Stimulated activated naive B cell treated with anti-CD40 and anti-IgM and Interleukin-4, amounts not matched to agents 10 μg/mL and 1 μg/mL and 100 μg/mL, for 72 hours (primary cell): Measurements from ENCODE around the gene SMC3.

Experiments
- ATAC-seq, 2 donors: fragments of 150-1000 bp; cut with Tn5 transposase; replicated peaks; 2 replicates each; pipeline ENCODE4 v1.10.0; 2021; ENCODE audit warnings: moderate library complexity in 1 of 2
- DNase-seq: peaks from one replicate; pipeline ENCODE4 v3.0.0; 2021
- H3K27ac Mint-ChIP-seq: one replicate; pipeline ENCODE4 v1.8.0; 2022; ENCODE audit warnings: mild to moderate bottlenecking, mixed read lengths
- H3K27me3 Mint-ChIP-seq, 2 donors: one replicate each; pipeline ENCODE4 v1.8.0; 2022; ENCODE audit warnings: mixed read lengths in 2 of 2
- H3K36me3 Mint-ChIP-seq, 2 donors: one replicate each; pipeline ENCODE4 v1.8.0; 2022; ENCODE audit warnings: mixed read lengths in 2 of 2, mild to moderate bottlenecking in 1 of 2
- H3K4me1 Mint-ChIP-seq, 2 donors: one replicate each; pipeline ENCODE4 v1.8.0; 2022; ENCODE audit warnings: mixed read lengths in 2 of 2, mild to moderate bottlenecking in 1 of 2
- H3K4me3 Mint-ChIP-seq, 2 donors: one replicate each; pipeline ENCODE4 v1.8.0; 2022; ENCODE audit warnings: mild to moderate bottlenecking in 2 of 2, mixed read lengths in 2 of 2, moderate library complexity in 1 of 2
- H3K9me3 Mint-ChIP-seq, 2 donors: one replicate each; pipeline ENCODE4 v1.8.0; 2022; ENCODE audit warnings: mixed read lengths in 2 of 2, mild to moderate bottlenecking in 1 of 2

The SMC3 gene

DNA sequence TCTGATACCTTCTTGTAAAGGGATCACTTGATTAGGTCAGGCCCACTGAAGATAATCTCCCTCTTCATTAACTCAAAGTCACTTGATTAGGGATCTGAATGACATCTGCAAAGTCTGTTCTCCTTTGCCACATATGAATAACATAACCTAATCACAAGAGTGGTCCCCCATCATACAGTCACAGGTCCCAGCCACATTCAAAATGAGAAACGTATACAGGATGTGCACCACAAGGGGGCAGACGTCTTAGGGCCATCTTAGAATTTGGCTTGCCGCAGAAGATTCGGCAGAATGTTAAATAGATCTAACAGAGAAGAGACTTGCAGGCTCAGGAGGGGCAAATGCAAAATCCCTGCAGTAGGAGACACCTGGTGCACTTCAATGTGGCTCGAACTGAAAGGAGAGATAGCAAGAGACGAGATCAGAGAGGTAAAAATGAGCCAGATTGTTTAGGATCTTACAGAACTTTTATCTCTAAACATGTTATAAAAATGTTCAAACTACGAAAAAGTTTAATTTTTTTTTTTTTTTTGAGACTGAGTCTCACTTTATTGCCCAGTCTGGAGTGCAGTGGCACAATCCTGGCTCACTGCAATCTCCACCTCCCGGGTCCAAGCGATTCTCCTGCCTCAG lies 10.4 kb upstream of the SMC3 start:
- Mint-ChIP-seq H3K9me3 (peaks cover 0 to 4% of the 10 kb centered on the region in 2 donors), H3K4me1 (peaks cover 3 to 6% of the 10 kb centered on the region in 2 donors), H3K27ac (no peak overlapping the region), H3K36me3 (no peaks in the 10 kb centered on the region), H3K27me3 (peaks cover 6 to 11% of the 10 kb centered on the region in 2 donors), H3K4me3 (no peak overlapping the region)
- DNase-seq (no peak), ATAC-seq (peak; percentile 73 to 74)

DNA sequence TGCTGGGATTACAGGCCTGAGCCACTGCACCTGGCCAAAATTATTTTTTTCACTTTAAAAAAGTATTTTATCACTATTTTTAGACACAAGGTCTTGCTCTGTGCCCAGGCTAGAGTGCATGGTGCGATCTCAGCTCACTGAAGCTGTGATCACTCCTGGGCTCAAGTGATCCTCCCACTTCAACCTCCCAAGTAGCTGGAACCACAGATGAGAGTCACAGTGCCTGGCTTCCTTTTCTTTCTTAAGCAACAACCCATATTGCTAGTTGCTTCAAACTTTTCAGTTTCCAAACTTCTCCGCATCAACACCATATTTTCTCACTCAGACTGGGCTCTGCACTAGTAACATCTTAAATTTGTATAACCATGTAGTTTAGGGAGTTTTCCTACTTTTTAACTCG lies 9.5 kb upstream of the SMC3 start:
- no peak for ATAC-seq
- Mint-ChIP-seq H3K27ac (no peak overlapping the region), H3K4me1 (peaks cover 3 to 6% of the 10 kb centered on the region in 2 donors), H3K9me3 (no peaks in the 10 kb centered on the region), H3K27me3 (peaks cover 0 to 9% of the 10 kb centered on the region in 2 donors), H3K4me3 (no peak overlapping the region), H3K36me3 (no peaks in the 10 kb centered on the region)
- DNase-seq: no peak

- DNase-seq: no peak
- H3K36me3 Mint-ChIP-seq: no peaks in the 10 kb centered on the region
- H3K4me3 Mint-ChIP-seq: no peak overlapping the region
- peaks cover 3 to 6% of the 10 kb centered on the region in 2 donors for H3K4me1 Mint-ChIP-seq
- H3K27ac Mint-ChIP-seq: no peak overlapping the region
- no peaks in the 10 kb centered on the region for H3K9me3 Mint-ChIP-seq
- H3K27me3 Mint-ChIP-seq: peaks cover 0 to 9% of the 10 kb centered on the region in 2 donors
- ATAC-seq: no peak
These were observed 7.5 kb upstream of the SMC3 start for GRCh38 chr10:110560012-110560411.

- H3K36me3 Mint-ChIP-seq: no peaks in the 10 kb centered on the region
- no peak overlapping the region for H3K4me3 Mint-ChIP-seq
- no peak overlapping the region for H3K27ac Mint-ChIP-seq
- H3K9me3 Mint-ChIP-seq: no peaks in the 10 kb centered on the region
- H3K27me3 Mint-ChIP-seq: peaks cover 0 to 9% of the 10 kb centered on the region in 2 donors
- no peak for ATAC-seq
- peaks cover 3 to 6% of the 10 kb centered on the region in 2 donors for H3K4me1 Mint-ChIP-seq
- no peak for DNase-seq
These were observed 6.2 kb upstream of the SMC3 start for GRCh38 chr10:110561292-110561691.

DNA sequence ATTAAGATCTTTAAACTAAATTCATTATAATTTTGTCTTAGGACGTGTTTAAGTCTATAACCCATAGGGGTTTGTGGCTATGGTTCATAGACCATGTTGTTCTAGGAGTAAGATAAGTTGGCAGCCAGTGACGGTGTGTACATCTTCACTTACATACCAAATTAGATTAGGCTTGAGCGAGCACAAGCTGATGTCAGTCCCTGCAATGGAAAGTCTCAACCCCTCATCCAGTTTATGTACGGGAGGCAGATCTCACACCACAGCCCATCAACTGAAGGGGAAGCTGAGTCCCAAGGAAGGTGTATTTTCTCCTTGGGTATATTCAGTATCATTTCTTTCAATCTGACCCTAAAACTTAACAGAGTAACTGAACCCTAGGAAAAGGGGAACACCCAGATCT lies 5.1 kb upstream of the SMC3 start:
- peaks cover 0 to 4% of the 10 kb centered on the region in 2 donors for H3K27me3 Mint-ChIP-seq

DNA sequence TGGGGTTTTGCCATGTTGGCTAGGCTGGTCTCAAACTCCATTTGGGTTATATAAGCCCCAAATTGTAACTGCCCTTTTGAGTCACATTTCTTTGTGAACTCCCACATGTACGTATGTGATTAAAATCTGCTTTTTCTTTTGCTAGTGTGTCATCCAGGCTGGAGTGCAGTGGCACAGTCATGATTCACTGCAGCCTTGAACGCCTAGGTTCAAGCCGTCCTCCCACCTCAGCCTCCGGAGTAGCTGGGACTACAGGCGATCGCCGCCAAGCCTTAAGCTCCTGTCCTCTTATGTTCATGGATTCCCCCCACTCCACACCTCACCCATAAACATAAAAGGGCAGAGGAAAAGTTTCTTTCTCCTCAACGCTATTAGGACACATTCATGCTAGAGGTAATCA lies 4.4 kb upstream of the SMC3 start:
- DNase-seq (no peak), ATAC-seq (no peak)
- no peaks in the 10 kb centered on the region for H3K4me1 Mint-ChIP-seq
- H3K9me3 Mint-ChIP-seq: no peaks in the 10 kb centered on the region
- H3K27ac Mint-ChIP-seq: no peak overlapping the region
- no peak overlapping the region for H3K4me3 Mint-ChIP-seq
- H3K36me3 Mint-ChIP-seq: peaks cover 0 to 2% of the 10 kb centered on the region in 2 donors
- peaks cover 0 to 4% of the 10 kb centered on the region in 2 donors for H3K27me3 Mint-ChIP-seq

More for the DNA sequence above, 5.1 kb upstream of the SMC3 start:
- no peaks in the 10 kb centered on the region for H3K36me3 Mint-ChIP-seq
- no peak overlapping the region for H3K4me3 Mint-ChIP-seq
- DNase-seq (no peak), ATAC-seq (no peak)
- H3K4me1 Mint-ChIP-seq: peaks cover 0 to under 1% of the 10 kb centered on the region in 2 donors
- H3K27ac Mint-ChIP-seq: no peak overlapping the region
- no peaks in the 10 kb centered on the region for H3K9me3 Mint-ChIP-seq

DNA sequence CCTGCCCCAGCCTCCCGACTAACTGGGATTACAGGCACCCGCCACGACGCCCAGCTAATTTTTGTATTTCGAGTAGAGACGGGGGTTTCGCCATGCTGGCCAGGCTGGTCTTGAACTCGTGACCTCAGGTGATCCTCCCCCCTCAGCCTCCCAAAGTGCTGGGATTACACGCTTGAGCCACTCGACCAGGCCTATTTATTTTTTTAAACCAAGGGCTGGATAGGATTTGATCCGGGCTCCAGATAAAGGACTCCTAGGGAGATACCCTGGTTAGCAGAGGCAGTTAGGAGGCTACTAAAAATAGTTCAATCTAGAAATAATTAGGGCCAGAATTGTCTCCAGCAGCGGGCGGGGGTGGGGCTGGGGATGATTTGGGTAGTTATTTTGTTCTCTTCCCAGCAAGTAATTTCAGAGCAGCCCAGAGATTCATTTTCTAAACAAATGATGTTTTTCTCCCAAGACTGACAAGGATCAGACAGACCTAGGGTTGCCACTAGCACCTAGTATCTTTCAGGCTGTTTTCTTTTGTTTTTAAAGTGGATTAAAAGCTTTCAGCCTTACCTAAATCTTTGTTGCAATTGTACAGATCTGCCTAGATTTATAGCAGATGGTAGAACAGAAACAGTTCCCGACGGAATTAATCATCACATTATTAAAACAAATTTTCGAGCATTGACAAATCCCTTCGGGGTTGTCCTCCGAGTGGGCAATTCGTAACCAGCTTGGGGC lies 859 bp upstream of the SMC3 start:
- H3K4me1 Mint-ChIP-seq: peaks cover 9 to 20% of the 10 kb centered on the region in 2 donors
- H3K9me3 Mint-ChIP-seq: no peaks in the 10 kb centered on the region
- peak overlapping the region; percentile 100 for H3K27ac Mint-ChIP-seq
- DNase-seq: no peak
- no peak for ATAC-seq
- peak overlapping the region; percentile 88 to 93 for H3K4me3 Mint-ChIP-seq
- no peaks in the 10 kb centered on the region for H3K27me3 Mint-ChIP-seq
- H3K36me3 Mint-ChIP-seq: peaks cover 9 to 15% of the 10 kb centered on the region in 2 donors

DNA sequence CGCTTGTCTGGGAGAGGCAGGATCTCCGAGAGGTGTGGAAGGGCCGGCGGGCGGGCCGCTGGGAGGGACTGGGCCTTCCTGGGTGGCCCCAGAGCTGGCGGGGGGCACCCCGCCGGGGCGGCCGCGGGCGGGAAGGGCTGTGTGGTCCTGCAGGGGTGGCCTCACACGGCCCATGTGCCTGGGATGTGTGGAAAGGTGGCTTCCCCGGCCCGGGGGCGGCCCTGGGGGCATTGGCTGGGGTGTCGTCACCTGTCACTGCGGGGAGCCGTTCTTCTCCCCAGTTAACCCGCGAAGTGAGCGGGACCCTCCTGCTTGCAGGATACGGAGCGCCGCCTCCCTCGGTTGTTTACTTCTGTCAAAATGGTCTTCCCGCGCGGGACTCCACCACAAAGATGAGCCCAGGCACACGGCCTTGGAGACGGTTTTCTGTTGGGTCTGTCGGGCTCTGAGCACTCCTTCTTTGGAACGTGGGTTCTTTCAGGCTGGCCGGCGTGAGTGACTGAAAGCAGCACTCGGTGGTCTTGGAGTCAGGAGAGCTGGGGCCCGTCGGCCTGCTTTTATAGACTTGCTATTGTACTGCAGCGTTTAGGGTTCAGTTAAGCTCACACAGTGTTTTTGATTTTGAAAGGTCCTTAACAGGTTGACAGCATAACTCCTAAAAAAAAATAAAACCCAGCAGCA lies 700 bp downstream of the SMC3 start:
- Mint-ChIP-seq H3K4me3 (peak overlapping the region; percentile 88 to 93), H3K36me3 (peaks cover 9 to 15% of the 10 kb centered on the region in 2 donors), H3K4me1 (peaks cover 14 to 31% of the 10 kb centered on the region in 2 donors), H3K9me3 (no peaks in the 10 kb centered on the region), H3K27me3 (no peaks in the 10 kb centered on the region), H3K27ac (peak overlapping the region; percentile 100)
- DNase-seq (peak; percentile 36), ATAC-seq (peak; percentile 44 to 50)

DNA sequence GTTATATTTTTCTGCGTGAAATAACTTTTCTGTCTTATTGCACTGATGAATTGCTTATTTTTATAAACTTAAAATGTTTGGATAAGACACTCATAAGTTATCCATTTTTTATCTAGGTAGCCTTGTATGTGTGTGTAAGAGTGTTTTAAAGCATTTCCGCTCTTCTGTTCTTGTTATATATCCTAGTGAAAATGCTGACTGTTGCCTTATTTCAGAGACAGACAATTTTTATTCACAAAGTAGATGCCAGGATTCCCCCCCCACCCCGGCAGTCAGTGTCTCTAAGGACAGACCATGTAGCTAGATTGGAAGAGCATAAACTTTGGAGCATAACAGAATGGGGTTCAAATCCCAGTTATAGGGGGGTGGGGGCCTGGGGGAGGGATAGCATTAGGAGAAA lies 1.6 kb downstream of the SMC3 start:
- H3K36me3 Mint-ChIP-seq: peaks cover 9 to 15% of the 10 kb centered on the region in 2 donors
- no peak for DNase-seq
- peaks cover 14 to 31% of the 10 kb centered on the region in 2 donors for H3K4me1 Mint-ChIP-seq
- no peaks in the 10 kb centered on the region for H3K9me3 Mint-ChIP-seq
- no peaks in the 10 kb centered on the region for H3K27me3 Mint-ChIP-seq
- H3K4me3 Mint-ChIP-seq: peak overlapping the region; percentile 70 to 88
- no peak for ATAC-seq
- no peak overlapping the region for H3K27ac Mint-ChIP-seq

- Mint-ChIP-seq H3K27ac (no peak overlapping the region), H3K9me3 (no peaks in the 10 kb centered on the region), H3K4me3 (peak overlapping the region; percentile 70 to 88), H3K27me3 (no peaks in the 10 kb centered on the region), H3K36me3 (peaks cover 13 to 15% of the 10 kb centered on the region in 2 donors), H3K4me1 (peaks cover 14 to 35% of the 10 kb centered on the region in 2 donors)
- ATAC-seq (no peak), DNase-seq (no peak)
These were observed 2.2 kb downstream of the SMC3 start for GRCh38 chr10:110569736-110570135.

DNA sequence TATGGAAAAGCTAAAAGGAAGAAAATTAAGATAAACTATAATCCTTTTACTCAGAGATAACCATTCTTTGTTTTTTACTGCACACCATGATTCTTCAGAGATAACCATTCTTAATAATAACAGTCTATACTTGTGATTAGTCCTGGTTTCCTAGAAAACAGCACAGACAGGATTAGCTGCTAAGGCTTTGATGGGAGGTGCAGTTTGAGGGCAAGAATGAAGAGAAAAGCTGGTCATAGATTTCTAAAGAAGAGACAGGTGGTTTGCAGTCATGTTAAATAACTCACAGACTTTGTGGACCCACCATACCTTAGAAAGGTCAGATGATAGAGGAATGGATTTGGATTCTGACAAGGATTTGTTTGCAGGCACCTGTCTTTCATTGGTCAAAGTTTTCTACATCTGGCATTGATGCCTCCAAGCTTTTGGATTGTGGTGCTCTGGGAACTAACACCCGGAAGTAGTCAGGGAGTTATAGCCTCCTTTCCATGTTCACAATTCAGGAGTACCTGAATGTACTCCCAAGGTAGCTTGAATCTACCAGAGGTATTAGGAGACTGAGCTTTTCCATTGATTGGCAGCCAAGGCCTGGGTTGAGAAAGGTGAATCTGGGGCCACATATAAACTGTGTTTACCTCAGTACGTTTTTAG lies 3.7 kb downstream of the SMC3 start:
- no peak overlapping the region for H3K4me3 Mint-ChIP-seq

DNA sequence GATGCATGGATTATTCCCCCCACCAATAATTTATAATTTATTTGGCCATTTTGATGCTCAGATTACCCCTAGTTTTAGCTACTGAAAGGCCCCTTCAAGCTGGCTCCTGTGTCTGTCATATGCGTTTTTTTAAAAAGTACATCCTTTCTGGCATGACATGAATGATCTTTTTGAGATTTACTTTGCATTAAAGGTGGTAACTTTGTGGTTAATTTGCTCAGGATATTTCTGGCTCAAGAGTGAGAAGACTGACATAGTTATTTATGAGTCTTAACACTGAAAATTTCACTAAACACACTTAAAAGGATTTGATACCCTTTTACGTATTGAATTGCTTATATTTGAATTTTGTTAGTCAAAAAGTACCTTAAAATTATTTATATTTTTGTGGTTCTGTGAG lies 5.4 kb downstream of the SMC3 start:
- ATAC-seq (no peak), DNase-seq (no peak)
- H3K27ac Mint-ChIP-seq: no peak overlapping the region
- no peaks in the 10 kb centered on the region for H3K9me3 Mint-ChIP-seq
- no peak overlapping the region for H3K4me3 Mint-ChIP-seq
- H3K36me3 Mint-ChIP-seq: peaks cover 13 to 19% of the 10 kb centered on the region in 2 donors
- peaks cover 14 to 41% of the 10 kb centered on the region in 2 donors for H3K4me1 Mint-ChIP-seq
- H3K27me3 Mint-ChIP-seq: no peaks in the 10 kb centered on the region

More for the DNA sequence above, 3.7 kb downstream of the SMC3 start:
- no peak for ATAC-seq
- H3K9me3 Mint-ChIP-seq: no peaks in the 10 kb centered on the region
- no peaks in the 10 kb centered on the region for H3K27me3 Mint-ChIP-seq
- no peak overlapping the region for H3K27ac Mint-ChIP-seq
- no peak for DNase-seq
- H3K4me1 Mint-ChIP-seq: peaks cover 14 to 41% of the 10 kb centered on the region in 2 donors
- H3K36me3 Mint-ChIP-seq: peaks cover 15 to 19% of the 10 kb centered on the region in 2 donors

- no peak for ATAC-seq
- Mint-ChIP-seq H3K9me3 (no peaks in the 10 kb centered on the region), H3K4me1 (peaks cover 11 to 35% of the 10 kb centered on the region in 2 donors), H3K27me3 (no peaks in the 10 kb centered on the region), H3K27ac (no peak overlapping the region), H3K36me3 (peaks cover 16 to 25% of the 10 kb centered on the region in 2 donors), H3K4me3 (no peak overlapping the region)
- no peak for DNase-seq
These were observed 6.9 kb downstream of the SMC3 start for GRCh38 chr10:110574420-110574819.

DNA sequence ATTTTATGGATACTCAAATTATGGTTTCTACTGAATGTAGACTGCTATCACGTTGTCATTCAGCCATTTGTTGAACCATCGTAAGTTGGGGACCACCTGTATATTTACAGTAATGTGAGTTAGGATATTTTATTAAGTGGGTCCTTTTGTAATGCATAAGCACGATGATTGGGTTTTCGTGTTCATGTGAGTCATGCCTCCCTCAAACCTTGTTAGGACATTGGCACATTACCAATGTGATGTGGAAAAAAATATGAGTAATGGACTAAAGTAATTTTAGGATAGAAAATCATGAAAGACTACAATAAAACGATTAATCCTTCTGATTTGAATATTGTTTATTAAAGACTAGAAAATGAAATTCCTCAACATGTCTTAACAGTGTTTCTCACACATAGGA lies 8.7 kb downstream of the SMC3 start:
- Mint-ChIP-seq H3K4me3 (no peak overlapping the region), H3K4me1 (peaks cover 5 to 23% of the 10 kb centered on the region in 2 donors), H3K27me3 (no peaks in the 10 kb centered on the region), H3K36me3 (peaks cover 14 to 18% of the 10 kb centered on the region in 2 donors), H3K9me3 (no peaks in the 10 kb centered on the region), H3K27ac (no peak overlapping the region)
- DNase-seq (no peak), ATAC-seq (no peak)
